ENCODE results near the gene CFAP45. TPM values are rescaled to one million over a fixed set of nuclear protein-coding genes. Genes with fewer than 3 reads are reported as not detected.

The CFAP45 gene
- total and polyA plus RNA-seq, 2 of the 8 experiments (the other 6 are each of a cell fraction or from before 2014, with no cell fraction given) = 0.05 TPM; not detected in 1

GRCh38 chr1:159943278-159943640 lies 43.3 kb upstream of the CFAP45 start (continued):
- TF ChIP-seq ATF3 (IDR thresholded peaks at IDR 0.05; ENCODE audit: insufficient read depth, low read depth, low read length) = no peak
- TF ChIP-seq HDAC2 (IDR thresholded peaks at IDR 0.05; ENCODE audit: borderline replicate concordance in 1 of 2, low read depth in 2 of 2, low read length in 2 of 2) = no peak
- TF ChIP-seq SRF (IDR thresholded peaks at IDR 0.05; ENCODE audit: low read depth, low read length) = no peak
- no peak for TF ChIP-seq KDM5A (IDR thresholded peaks at IDR 0.05; ENCODE audit: low read length)

Measured in H1 (cell line).